PC-3 (cell line): Measurements from ENCODE around the gene ST6GAL1. TPM values are rescaled to one million over a fixed set of nuclear protein-coding genes. Genes with fewer than 3 reads are reported as not detected.
"Not testable (repeated sequence)": the region's sequence is repeated elsewhere in the genome, so short reads cannot be mapped to it uniquely, and the experiment has no call there.

Source experiments
- ATAC-seq: fragments of 200-7000 bp; cut with Tn5 transposase; 2 replicates; pipeline ENCODE4 v1.9.1; 2020; ENCODE audit warnings: mild to moderate bottlenecking, moderate library complexity
- BruUV-seq: library from RNA; stranded (reverse); fragments of 400-500 nt; replicated peaks from 2 replicates; lab custom pipeline; 2021; lab: Mats Ljungman, UMichigan
- CTCF ChIA-PET: fragments of 300-600 bp; sonication (Branson Sonifier 250); formaldehyde crosslinking; loops from one replicate; lab custom pipeline; 2022; ENCODE audit warnings: antibody characterized with exemption; lab: Charles Lee
- POLR2A ChIA-PET: fragments of 300-600 bp; sonication (Branson Sonifier 250); formaldehyde crosslinking; loops from one replicate; lab custom pipeline; 2022; ENCODE audit warnings: antibody characterized with exemption; ENCODE audit not compliant: unreplicated experiment; lab: Charles Lee
- DNase-seq: peaks from one replicate; pipeline ENCODE4 v3.0.0-alpha.2; 2015
- H2AFZ ChIP-seq: fragments of 300-600 bp; sonication (generic); 2 replicates; pipeline ENCODE4 v1.6.0; 2016; ENCODE audit warnings: antibody characterized with exemption, low read length
- H3F3A ChIP-seq: fragments of 300-600 bp; sonication (generic); one replicate; pipeline ENCODE4 v1.6.0; 2017; ENCODE audit warnings: antibody characterized with exemption, low read length, control low read depth, mild to moderate bottlenecking; ENCODE audit not compliant: unreplicated experiment
- H3K27ac ChIP-seq: fragments of 300-600 bp; sonication (generic); 2 replicates; pipeline ENCODE4 v1.5.1; 2016; ENCODE audit warnings: mild to moderate bottlenecking, low read length
- H3K27me3 ChIP-seq: fragments of 300-600 bp; sonication (generic); 2 replicates; pipeline ENCODE4 v1.6.1; 2016; ENCODE audit warnings: low read length, mixed read lengths
- H3K36me3 ChIP-seq: fragments of 300-600 bp; sonication (generic); 2 replicates; pipeline ENCODE4 v1.6.1; 2016; ENCODE audit warnings: low read depth, mixed run types, low read length, mixed read lengths
- H3K4me1 ChIP-seq: fragments of 300-600 bp; sonication (generic); 2 replicates; pipeline ENCODE4 v1.5.1; 2016; ENCODE audit warnings: low read length; ENCODE audit not compliant: insufficient read depth
- H3K4me2 ChIP-seq: fragments of 300-600 bp; sonication (generic); 2 replicates; pipeline ENCODE4 v1.6.0; 2016; ENCODE audit warnings: low read length
- H3K4me3 ChIP-seq: fragments of 300-600 bp; sonication (generic); 2 replicates; pipeline ENCODE4 v1.5.1; 2016; ENCODE audit warnings: mild to moderate bottlenecking, low read length, mixed read lengths
- H3K79me2 ChIP-seq: fragments of 300-600 bp; sonication (generic); 2 replicates; pipeline ENCODE4 v1.6.1; 2017; ENCODE audit warnings: low read length, mixed read lengths
- H3K9ac ChIP-seq: fragments of 300-600 bp; sonication (generic); 2 replicates; pipeline ENCODE4 v1.6.0; 2016; ENCODE audit warnings: mild to moderate bottlenecking, low read length
- H3K9me2 ChIP-seq: fragments of 300-600 bp; sonication (generic); replicated peaks from 2 replicates; pipeline ENCODE4 v1.6.1; 2016; ENCODE audit warnings: mixed run types, low read length, mixed read lengths
- H3K9me3 ChIP-seq: fragments of 300-600 bp; sonication (generic); 2 replicates; pipeline ENCODE4 v1.6.1; 2016; ENCODE audit warnings: low read length, mixed read lengths
- H4K20me1 ChIP-seq: fragments of 300-600 bp; sonication (generic); 2 replicates; pipeline ENCODE4 v1.6.1; 2016; ENCODE audit warnings: low read length, mixed read lengths
- CTCF ChIP-seq: fragments of 300-600 bp; sonication (generic); conservative IDR thresholded peaks from 2 replicates; pipeline ENCODE4 v1.5.1; 2017; ENCODE audit warnings: antibody characterized with exemption, low read depth, mild to moderate bottlenecking, low read length
- EZH2 ChIP-seq: fragments of 300-600 bp; sonication (generic); IDR thresholded peaks from one replicate; pipeline ENCODE4 v1.6.1; 2017; ENCODE audit warnings: antibody characterized with exemption, mild to moderate bottlenecking, low read length; ENCODE audit not compliant: unreplicated experiment
- EZH2phosphoT487 ChIP-seq: fragments of 300-600 bp; sonication (generic); IDR thresholded peaks from 2 replicates; pipeline ENCODE4 v1.6.1; 2018; ENCODE audit warnings: mild to moderate bottlenecking, antibody characterized with exemption, low read length, borderline replicate concordance
- intact Hi-C: fragments of 100-400 bp; cut with micrococcal nuclease; formaldehyde crosslinking; loops from 2 replicates; pipeline ENCODE4 v1.9.0; 2023
- total RNA-seq: library from RNA; depleted of rRNA; stranded (reverse); fragments of >200 nt; gene quantifications from 2 replicates; pipeline ENCODE4 v1.2.3, GENCODE V29; 2014

Gene ST6GAL1
- total RNA-seq, 1 experiment from 2014 or later = 9.4 TPM

GRCh38 chr3:186902154-186902553 lies 28.2 kb upstream of the ST6GAL1 start:
- POLR2A ChIA-PET = no interaction called here
- no peaks in the 10 kb centered on the region for H3K4me1 ChIP-seq
- no peak overlapping the region for H3K4me3 ChIP-seq
- no peaks in the 10 kb centered on the region for H3K79me2 ChIP-seq
- TF ChIP-seq CTCF (no peak), EZH2 (no peak), EZH2phosphoT487 (no peak)
- H2AFZ ChIP-seq = no peak overlapping the region
- no peaks in the 10 kb centered on the region for H3K9me2 ChIP-seq
- H3K36me3 ChIP-seq = no peaks in the 10 kb centered on the region
- H3K4me2 ChIP-seq = no peak overlapping the region
- CTCF ChIA-PET = no interaction called here
- H3K9me3 ChIP-seq = no peaks in the 10 kb centered on the region
- H3K27me3 ChIP-seq = no peaks in the 10 kb centered on the region
- no peak overlapping the region for H3K27ac ChIP-seq
- no peaks in the 10 kb centered on the region for H3F3A ChIP-seq
- ATAC-seq = no peak
- no peak overlapping the region for H3K9ac ChIP-seq
- BruUV-seq = no TSS peak
- no peaks in the 10 kb centered on the region for H4K20me1 ChIP-seq
- no peak for DNase-seq
- intact Hi-C loops = no loop called here

DNA sequence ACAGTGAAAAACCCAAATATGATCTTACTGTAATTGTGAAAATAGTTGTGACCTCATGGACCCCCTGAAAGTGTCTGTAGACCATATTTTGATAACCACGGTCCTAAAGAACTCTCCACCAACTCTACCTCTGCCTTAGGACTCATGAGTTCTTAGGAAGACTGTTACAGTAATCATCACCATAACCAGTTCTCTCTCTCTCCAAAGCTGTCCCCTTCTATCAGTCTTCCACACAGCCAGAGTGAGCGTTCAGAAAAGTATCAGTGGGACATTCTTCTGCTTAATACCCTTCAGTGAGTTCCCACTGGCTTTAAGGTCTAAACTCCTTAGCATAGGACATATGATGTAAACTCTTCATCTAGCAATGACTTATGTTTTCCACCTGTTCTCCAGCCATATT lies 27.6 kb upstream of the ST6GAL1 start:
- H3K36me3 ChIP-seq = no peaks in the 10 kb centered on the region
- no peaks in the 10 kb centered on the region for H3K4me1 ChIP-seq
- H3K9ac ChIP-seq = no peak overlapping the region
- no peaks in the 10 kb centered on the region for H3K27me3 ChIP-seq
- no peak overlapping the region for H3K4me3 ChIP-seq
- no peaks in the 10 kb centered on the region for H3F3A ChIP-seq
- H4K20me1 ChIP-seq = no peaks in the 10 kb centered on the region
- H3K9me3 ChIP-seq = no peaks in the 10 kb centered on the region
- ChIA-PET POLR2A (no interaction called here), CTCF (no interaction called here)
- H3K9me2 ChIP-seq = no peaks in the 10 kb centered on the region
- DNase-seq (no peak), ATAC-seq (no peak)
- intact Hi-C loops = no loop called here
- H3K4me2 ChIP-seq = no peak overlapping the region
- BruUV-seq = no TSS peak
- no peak overlapping the region for H2AFZ ChIP-seq
- TF ChIP-seq EZH2 = no peak
- TF ChIP-seq EZH2phosphoT487 = no peak
- TF ChIP-seq CTCF = no peak
- no peaks in the 10 kb centered on the region for H3K79me2 ChIP-seq
- H3K27ac ChIP-seq = no peak overlapping the region

DNA sequence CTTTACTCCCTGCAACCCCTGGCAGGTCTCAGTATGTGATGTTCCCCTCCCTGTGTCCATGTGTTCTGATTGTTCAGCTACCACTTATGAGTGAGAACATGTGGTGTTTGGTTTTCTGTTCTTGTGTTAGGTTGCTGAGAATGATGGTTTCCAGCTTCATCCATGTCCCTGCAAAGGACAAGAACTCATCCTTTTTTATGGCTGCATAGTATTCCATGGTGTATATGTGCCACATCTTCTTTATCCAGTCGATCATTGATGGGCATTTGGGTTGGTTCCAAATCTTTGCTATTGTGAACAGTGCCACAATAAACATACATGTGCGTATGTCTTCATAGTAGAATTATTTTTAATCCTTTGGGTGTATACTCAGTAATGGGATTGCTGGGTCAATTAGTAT lies 26.6 kb upstream of the ST6GAL1 start:
- intact Hi-C loops, POLR2A ChIA-PET, H3K9me2 ChIP-seq, H3K9me3 ChIP-seq, H3F3A ChIP-seq, H2AFZ ChIP-seq, H3K4me1 ChIP-seq, DNase-seq, H4K20me1 ChIP-seq, CTCF ChIA-PET, H3K79me2 ChIP-seq, H3K4me3 ChIP-seq, BruUV-seq, H3K9ac ChIP-seq, ATAC-seq, H3K27me3 ChIP-seq, H3K36me3 ChIP-seq, H3K4me2 ChIP-seq, H3K27ac ChIP-seq: not testable (repeated sequence)

GRCh38 chr3:186907075-186907474 lies 23.3 kb upstream of the ST6GAL1 start:
- POLR2A ChIA-PET, ATAC-seq, H3K9me2 ChIP-seq, H3K4me2 ChIP-seq, H3K36me3 ChIP-seq, H3K27ac ChIP-seq, H2AFZ ChIP-seq, H3K4me3 ChIP-seq, H3K27me3 ChIP-seq, H3K9me3 ChIP-seq, BruUV-seq, H3F3A ChIP-seq, CTCF ChIA-PET, H3K9ac ChIP-seq, intact Hi-C loops, H3K4me1 ChIP-seq, H4K20me1 ChIP-seq, H3K79me2 ChIP-seq, DNase-seq: not testable (repeated sequence)
